Stimulated activated effector memory CD8-positive, alpha-beta T cell treated with anti-CD3 and anti-CD28 coated beads, Interleukin-12 subunit alpha, Interleukin-12 subunit beta, amount 100 ng/mL, for 72 hours (primary cell): ENCODE measurements around the gene IRF3.

Experiments
- ATAC-seq: fragments of 150-1000 bp; cut with Tn5 transposase; 2 replicates; pipeline ENCODE4 v1.10.0; 2021
- DNase-seq, 2 donors: peaks; one replicate each; pipeline ENCODE4 v3.0.0; 2021 to 2022; ENCODE audit warnings: low spot score in 2 of 2
- H3K27ac Mint-ChIP-seq: one replicate; pipeline ENCODE4 v1.8.0; 2022; ENCODE audit warnings: mild to moderate bottlenecking, mixed read lengths
- H3K36me3 Mint-ChIP-seq: one replicate; pipeline ENCODE4 v1.8.0; 2022; ENCODE audit warnings: mild to moderate bottlenecking, mixed read lengths
- H3K4me1 Mint-ChIP-seq: one replicate; pipeline ENCODE4 v1.8.0; 2022; ENCODE audit warnings: mixed read lengths
- H3K4me3 Mint-ChIP-seq: one replicate; pipeline ENCODE4 v1.8.0; 2022; ENCODE audit warnings: mild to moderate bottlenecking, mixed read lengths
- H3K9me3 Mint-ChIP-seq: one replicate; pipeline ENCODE4 v1.8.0; 2022; ENCODE audit warnings: mixed read lengths

Gene IRF3

GRCh38 chr19:49679771-49680413 is 14.2 kb upstream of the IRF3 start:
- H3K4me1 Mint-ChIP-seq: peaks cover 63% of the 10 kb centered on the region
- peak overlapping the region; percentile 84 for H3K27ac Mint-ChIP-seq
- peak overlapping the region; percentile 93 for H3K4me3 Mint-ChIP-seq
- DNase-seq (no peak), ATAC-seq (no peak)
- H3K9me3 Mint-ChIP-seq: no peaks in the 10 kb centered on the region
- peaks cover 84% of the 10 kb centered on the region for H3K36me3 Mint-ChIP-seq

GRCh38 chr19:49678985-49679770 is 13.5 kb upstream of the IRF3 start:
- no peak for ATAC-seq
- Mint-ChIP-seq H3K4me3 (peak overlapping the region; percentile 93), H3K4me1 (peaks cover 60% of the 10 kb centered on the region)

GRCh38 chr19:49677901-49678674 is 12.4 kb upstream of the IRF3 start:
- Mint-ChIP-seq H3K4me1 (peaks cover 61% of the 10 kb centered on the region), H3K27ac (peak overlapping the region; percentile 99), H3K36me3 (peaks cover 66% of the 10 kb centered on the region), H3K4me3 (peak overlapping the region; percentile 93), H3K9me3 (no peaks in the 10 kb centered on the region)
- ATAC-seq (peak; percentile 20), DNase-seq (peak; percentile 67 to 91)

More at GRCh38 chr19:49678985-49679770, 13.5 kb upstream of the IRF3 start:
- H3K27ac Mint-ChIP-seq: peak overlapping the region; percentile 99
- no peak for DNase-seq
- peaks cover 77% of the 10 kb centered on the region for H3K36me3 Mint-ChIP-seq
- H3K9me3 Mint-ChIP-seq: no peaks in the 10 kb centered on the region

GRCh38 chr19:49677231-49677900 is 11.7 kb upstream of the IRF3 start, which contains the start of gene PRMT1:
TSS of gene PRMT1 (plus strand) at chr19:49677271. CDS start at chr19:49677281, 10 bp downstream.
- peak within 1 kb of the TSS; percentile 93 for H3K4me3 Mint-ChIP-seq
- peak; percentile 41 to 79 for DNase-seq
- H3K9me3 Mint-ChIP-seq: no peaks in the 10 kb centered on the region
- peak within 1 kb of the TSS; percentile 99 for H3K27ac Mint-ChIP-seq
- peaks cover 61% of the 10 kb centered on the region for H3K4me1 Mint-ChIP-seq
- peak; percentile 6 for ATAC-seq
- H3K36me3 Mint-ChIP-seq: peaks cover 60% of the 10 kb centered on the region

DNA sequence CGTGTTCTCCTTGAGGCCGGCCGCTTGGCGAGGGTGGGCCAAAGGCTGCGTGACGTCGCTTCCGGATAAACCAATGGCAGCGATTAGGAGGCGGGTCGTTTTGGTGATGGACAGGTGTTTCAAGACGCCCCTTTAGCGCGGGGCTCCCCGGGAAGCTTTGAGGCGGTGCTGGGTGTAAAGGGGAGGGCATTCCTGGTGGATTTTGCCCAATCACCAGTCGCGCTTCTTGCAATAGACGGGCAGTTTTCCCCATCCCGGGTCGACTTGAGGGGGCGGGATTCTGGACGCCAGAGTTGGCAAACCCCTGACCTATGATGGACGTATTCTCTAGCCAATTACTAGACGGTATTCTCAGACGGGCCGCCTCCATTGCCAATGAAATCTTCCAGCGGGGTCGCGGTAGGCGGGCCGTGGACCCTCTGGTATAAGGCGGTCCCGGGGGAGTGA is 11.2 kb upstream of the IRF3 start:
- Mint-ChIP-seq H3K9me3 (no peaks in the 10 kb centered on the region), H3K4me1 (peaks cover 61% of the 10 kb centered on the region), H3K4me3 (peak overlapping the region; percentile 93), H3K36me3 (peaks cover 60% of the 10 kb centered on the region), H3K27ac (peak overlapping the region; percentile 99)
- peak; percentile 92 to 99 for DNase-seq
- ATAC-seq: peak; percentile 87

- peaks cover 61% of the 10 kb centered on the region for H3K4me1 Mint-ChIP-seq
- peak overlapping the region; percentile 99 for H3K27ac Mint-ChIP-seq
- peaks cover 57% of the 10 kb centered on the region for H3K36me3 Mint-ChIP-seq
- peak; percentile 14 for ATAC-seq
- no peak for DNase-seq
- peak overlapping the region; percentile 93 for H3K4me3 Mint-ChIP-seq
- no peaks in the 10 kb centered on the region for H3K9me3 Mint-ChIP-seq
Measured at GRCh38 chr19:49676136-49676783, 10.6 kb upstream of the IRF3 start.

- Mint-ChIP-seq H3K27ac (peak overlapping the region; percentile 68), H3K9me3 (no peaks in the 10 kb centered on the region), H3K4me3 (no peak overlapping the region), H3K36me3 (peaks cover 33% of the 10 kb centered on the region), H3K4me1 (peaks cover 28% of the 10 kb centered on the region)
- DNase-seq (peak; percentile 76 to 89), ATAC-seq (peak; percentile 25)
Measured at GRCh38 chr19:49672131-49672919, 6.7 kb upstream of the IRF3 start.

DNA sequence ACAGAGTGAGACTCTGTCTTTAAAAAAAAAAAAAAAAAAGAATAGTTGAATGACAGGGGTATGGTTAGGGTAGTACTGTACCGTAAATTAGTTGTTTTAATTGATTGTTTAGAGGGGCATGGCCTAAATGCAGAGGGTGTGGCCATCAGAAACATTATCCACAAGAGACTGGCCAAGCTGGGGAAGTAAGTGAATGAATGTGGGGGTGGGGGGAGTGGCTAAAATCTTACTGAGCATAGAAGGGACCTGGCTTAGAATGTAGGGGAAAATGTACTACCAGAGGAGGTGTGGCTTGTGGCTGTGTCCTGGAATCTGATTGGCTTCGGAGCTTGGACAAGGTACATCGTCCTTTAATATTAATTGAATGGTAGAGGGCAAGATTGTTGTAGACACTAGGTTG is 3.9 kb upstream of the IRF3 start:
- H3K36me3 Mint-ChIP-seq: peaks cover 33% of the 10 kb centered on the region
- ATAC-seq (no peak), DNase-seq (no peak)
- H3K4me1 Mint-ChIP-seq: peaks cover 45% of the 10 kb centered on the region
- H3K9me3 Mint-ChIP-seq: no peaks in the 10 kb centered on the region
- H3K27ac Mint-ChIP-seq: no peak overlapping the region
- H3K4me3 Mint-ChIP-seq: no peak overlapping the region

DNA sequence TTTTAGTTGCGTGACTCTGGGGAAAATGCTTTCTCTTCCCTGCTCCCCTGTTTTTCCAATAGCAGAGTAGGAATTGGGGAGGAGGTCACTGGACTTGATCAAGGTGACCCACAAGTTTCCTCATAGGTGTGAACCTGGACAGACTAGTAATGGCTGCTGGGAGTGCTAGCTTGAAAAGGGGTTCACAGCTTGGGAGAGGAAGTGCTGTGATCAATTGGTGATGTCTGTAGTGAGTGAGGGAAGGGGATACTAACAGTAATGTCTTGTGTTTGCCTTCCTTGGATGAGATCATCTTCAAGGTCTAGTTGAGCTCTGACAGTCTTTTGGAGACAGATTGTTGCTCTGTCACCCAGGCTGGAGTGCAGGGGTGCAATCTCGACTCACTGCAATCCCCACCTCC is 1.8 kb upstream of the IRF3 start:
- Mint-ChIP-seq H3K4me3 (peak overlapping the region; percentile 99), H3K27ac (peak overlapping the region; percentile 97), H3K36me3 (peaks cover 49% of the 10 kb centered on the region), H3K9me3 (no peaks in the 10 kb centered on the region), H3K4me1 (peaks cover 57% of the 10 kb centered on the region)
- ATAC-seq (no peak), DNase-seq (no peak)

DNA sequence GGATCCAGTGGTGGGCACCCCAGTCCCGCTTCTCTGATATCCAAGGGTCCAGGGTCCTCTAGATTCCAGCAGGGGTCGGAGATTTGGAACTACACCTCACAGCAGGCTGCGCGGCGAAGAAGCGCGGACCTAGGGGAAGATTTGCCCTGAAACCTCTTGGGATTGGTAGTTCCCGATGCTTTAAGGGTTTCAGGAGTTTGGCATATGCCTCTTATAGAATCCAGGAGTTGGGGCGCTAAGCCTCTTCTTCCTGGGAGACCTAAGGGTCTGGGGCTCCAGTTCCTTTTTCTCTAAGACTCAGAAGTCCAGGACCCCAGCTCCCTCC is 425 bp upstream of the IRF3 start:
- Mint-ChIP-seq H3K9me3 (no peaks in the 10 kb centered on the region), H3K4me3 (peak overlapping the region; percentile 99), H3K27ac (peak overlapping the region; percentile 97), H3K4me1 (peaks cover 53% of the 10 kb centered on the region), H3K36me3 (peaks cover 55% of the 10 kb centered on the region)
- no peak for ATAC-seq
- no peak for DNase-seq

GRCh38 chr19:49665036-49665350 is 664 bp downstream of the IRF3 start:
- ATAC-seq: no peak

GRCh38 chr19:49664171-49665035 is 1.3 kb downstream of the IRF3 start:
- peak; percentile 80 to 93 for DNase-seq
- Mint-ChIP-seq H3K4me1 (peaks cover 53% of the 10 kb centered on the region), H3K36me3 (peaks cover 66% of the 10 kb centered on the region), H3K9me3 (no peaks in the 10 kb centered on the region), H3K27ac (peak overlapping the region; percentile 97), H3K4me3 (peak overlapping the region; percentile 99)
- ATAC-seq: peak; percentile 75

More at GRCh38 chr19:49665036-49665350, 664 bp downstream of the IRF3 start:
- peaks cover 53% of the 10 kb centered on the region for H3K4me1 Mint-ChIP-seq
- peak overlapping the region; percentile 97 for H3K27ac Mint-ChIP-seq
- H3K4me3 Mint-ChIP-seq: peak overlapping the region; percentile 99
- H3K36me3 Mint-ChIP-seq: peaks cover 65% of the 10 kb centered on the region
- DNase-seq: no peak
- no peaks in the 10 kb centered on the region for H3K9me3 Mint-ChIP-seq

DNA sequence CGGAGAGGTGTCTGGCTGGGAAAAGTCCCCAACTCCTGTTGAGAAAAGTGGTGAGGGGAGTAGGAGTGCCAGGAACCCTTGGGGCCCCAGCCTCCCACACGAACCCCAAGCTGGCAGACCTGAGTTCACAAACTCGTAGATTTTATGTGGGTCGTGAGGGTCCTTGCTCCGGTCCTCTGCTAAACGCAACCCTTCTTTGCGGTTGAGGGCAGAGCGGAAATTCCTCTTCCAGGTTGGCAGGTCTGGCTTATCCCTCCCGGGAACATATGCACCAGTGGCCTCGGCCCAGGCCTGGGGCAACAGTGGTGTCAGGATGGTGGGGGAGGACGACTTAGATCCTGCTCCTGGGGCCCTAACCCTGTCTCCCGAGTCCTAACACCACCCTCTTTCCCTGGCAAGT is 2.4 kb downstream of the IRF3 start:
- DNase-seq (no peak), ATAC-seq (no peak)
- H3K4me3 Mint-ChIP-seq: peak overlapping the region; percentile 99
- H3K36me3 Mint-ChIP-seq: peaks cover 68% of the 10 kb centered on the region
- peaks cover 53% of the 10 kb centered on the region for H3K4me1 Mint-ChIP-seq
- H3K9me3 Mint-ChIP-seq: no peaks in the 10 kb centered on the region
- peak overlapping the region; percentile 97 for H3K27ac Mint-ChIP-seq
